ENCODE data around the gene BSN. TPM values are rescaled to one million over a fixed set of nuclear protein-coding genes. Genes with fewer than 3 reads are reported as not detected.

BSN gene
- total and polyA plus RNA-seq, 2 experiments from 2014 or later: 0.50 to 5.1 TPM

- Mint-ChIP-seq H3K4me1 (no peaks in the 10 kb centered on the region; the same call in 2 of the 3 replicates), H3K36me3 (ENCODE audit: low read depth) (peaks cover 6% of the 10 kb centered on the region; the same call in 1 of the 3 replicates), H3K27ac (no peak overlapping the region), H3K27me3 (ENCODE audit: insufficient read depth, low read depth, poor library complexity) (peaks cover 15% of the 10 kb centered on the region), H3K9me3 (no peaks in the 10 kb centered on the region), H3K4me3 (no peak overlapping the region)
- Histone ChIP-seq H3K79me2 (replicated peaks; ENCODE audit: insufficient read depth) (no peaks in the 10 kb centered on the region), H3K4me1 (ENCODE audit: insufficient read depth) (no peaks in the 10 kb centered on the region), H3K4me3 (no peak overlapping the region), H2AFZ (no peak overlapping the region), H3K36me3 (ENCODE audit: insufficient read depth) (no peaks in the 10 kb centered on the region), H3K27me3 (ENCODE audit: insufficient read depth) (no peaks in the 10 kb centered on the region), H3K4me2 (no peak overlapping the region), H4K20me1 (replicated peaks; ENCODE audit: insufficient read depth) (peaks cover 6% of the 10 kb centered on the region; the same call in 1 of the 2 replicates), H3F3A (replicated peaks; ENCODE audit: low read depth) (no peaks in the 10 kb centered on the region), H3K27ac (ENCODE audit: low read depth) (no peak overlapping the region), H3K9me2 (ENCODE audit: insufficient read depth) (no peaks in the 10 kb centered on the region)
- TF ChIP-seq CTCF (conservative IDR thresholded peaks at IDR 0.05; ENCODE audit: low read depth in 2 of 2): no peak
- ATAC-seq (no peak), DNase-seq (ENCODE audit: low spot score) (no peak)
Measured at GRCh38 chr3:49712166-49712565, 157.9 kb downstream of the BSN start.

- TF ChIP-seq EZH2phosphoT487 (IDR thresholded peaks at IDR 0.05; ENCODE audit: unreplicated experiment): no peak
- TF ChIP-seq POLR2AphosphoS5 (IDR thresholded peaks at IDR 0.05; ENCODE audit: low read depth): no peak
- TF ChIP-seq EZH2 (IDR thresholded peaks at IDR 0.05; ENCODE audit: low read depth, unreplicated experiment): no peak
- TF ChIP-seq, protein P1, sequence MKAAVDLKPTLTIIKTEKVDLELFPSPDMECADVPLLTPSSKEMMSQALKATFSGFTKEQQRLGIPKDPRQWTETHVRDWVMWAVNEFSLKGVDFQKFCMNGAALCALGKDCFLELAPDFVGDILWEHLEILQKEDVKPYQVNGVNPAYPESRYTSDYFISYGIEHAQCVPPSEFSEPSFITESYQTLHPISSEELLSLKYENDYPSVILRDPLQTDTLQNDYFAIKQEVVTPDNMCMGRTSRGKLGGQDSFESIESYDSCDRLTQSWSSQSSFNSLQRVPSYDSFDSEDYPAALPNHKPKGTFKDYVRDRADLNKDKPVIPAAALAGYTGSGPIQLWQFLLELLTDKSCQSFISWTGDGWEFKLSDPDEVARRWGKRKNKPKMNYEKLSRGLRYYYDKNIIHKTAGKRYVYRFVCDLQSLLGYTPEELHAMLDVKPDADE (IDR thresholded peaks at IDR 0.05): no peak
- TF ChIP-seq, protein P2, sequence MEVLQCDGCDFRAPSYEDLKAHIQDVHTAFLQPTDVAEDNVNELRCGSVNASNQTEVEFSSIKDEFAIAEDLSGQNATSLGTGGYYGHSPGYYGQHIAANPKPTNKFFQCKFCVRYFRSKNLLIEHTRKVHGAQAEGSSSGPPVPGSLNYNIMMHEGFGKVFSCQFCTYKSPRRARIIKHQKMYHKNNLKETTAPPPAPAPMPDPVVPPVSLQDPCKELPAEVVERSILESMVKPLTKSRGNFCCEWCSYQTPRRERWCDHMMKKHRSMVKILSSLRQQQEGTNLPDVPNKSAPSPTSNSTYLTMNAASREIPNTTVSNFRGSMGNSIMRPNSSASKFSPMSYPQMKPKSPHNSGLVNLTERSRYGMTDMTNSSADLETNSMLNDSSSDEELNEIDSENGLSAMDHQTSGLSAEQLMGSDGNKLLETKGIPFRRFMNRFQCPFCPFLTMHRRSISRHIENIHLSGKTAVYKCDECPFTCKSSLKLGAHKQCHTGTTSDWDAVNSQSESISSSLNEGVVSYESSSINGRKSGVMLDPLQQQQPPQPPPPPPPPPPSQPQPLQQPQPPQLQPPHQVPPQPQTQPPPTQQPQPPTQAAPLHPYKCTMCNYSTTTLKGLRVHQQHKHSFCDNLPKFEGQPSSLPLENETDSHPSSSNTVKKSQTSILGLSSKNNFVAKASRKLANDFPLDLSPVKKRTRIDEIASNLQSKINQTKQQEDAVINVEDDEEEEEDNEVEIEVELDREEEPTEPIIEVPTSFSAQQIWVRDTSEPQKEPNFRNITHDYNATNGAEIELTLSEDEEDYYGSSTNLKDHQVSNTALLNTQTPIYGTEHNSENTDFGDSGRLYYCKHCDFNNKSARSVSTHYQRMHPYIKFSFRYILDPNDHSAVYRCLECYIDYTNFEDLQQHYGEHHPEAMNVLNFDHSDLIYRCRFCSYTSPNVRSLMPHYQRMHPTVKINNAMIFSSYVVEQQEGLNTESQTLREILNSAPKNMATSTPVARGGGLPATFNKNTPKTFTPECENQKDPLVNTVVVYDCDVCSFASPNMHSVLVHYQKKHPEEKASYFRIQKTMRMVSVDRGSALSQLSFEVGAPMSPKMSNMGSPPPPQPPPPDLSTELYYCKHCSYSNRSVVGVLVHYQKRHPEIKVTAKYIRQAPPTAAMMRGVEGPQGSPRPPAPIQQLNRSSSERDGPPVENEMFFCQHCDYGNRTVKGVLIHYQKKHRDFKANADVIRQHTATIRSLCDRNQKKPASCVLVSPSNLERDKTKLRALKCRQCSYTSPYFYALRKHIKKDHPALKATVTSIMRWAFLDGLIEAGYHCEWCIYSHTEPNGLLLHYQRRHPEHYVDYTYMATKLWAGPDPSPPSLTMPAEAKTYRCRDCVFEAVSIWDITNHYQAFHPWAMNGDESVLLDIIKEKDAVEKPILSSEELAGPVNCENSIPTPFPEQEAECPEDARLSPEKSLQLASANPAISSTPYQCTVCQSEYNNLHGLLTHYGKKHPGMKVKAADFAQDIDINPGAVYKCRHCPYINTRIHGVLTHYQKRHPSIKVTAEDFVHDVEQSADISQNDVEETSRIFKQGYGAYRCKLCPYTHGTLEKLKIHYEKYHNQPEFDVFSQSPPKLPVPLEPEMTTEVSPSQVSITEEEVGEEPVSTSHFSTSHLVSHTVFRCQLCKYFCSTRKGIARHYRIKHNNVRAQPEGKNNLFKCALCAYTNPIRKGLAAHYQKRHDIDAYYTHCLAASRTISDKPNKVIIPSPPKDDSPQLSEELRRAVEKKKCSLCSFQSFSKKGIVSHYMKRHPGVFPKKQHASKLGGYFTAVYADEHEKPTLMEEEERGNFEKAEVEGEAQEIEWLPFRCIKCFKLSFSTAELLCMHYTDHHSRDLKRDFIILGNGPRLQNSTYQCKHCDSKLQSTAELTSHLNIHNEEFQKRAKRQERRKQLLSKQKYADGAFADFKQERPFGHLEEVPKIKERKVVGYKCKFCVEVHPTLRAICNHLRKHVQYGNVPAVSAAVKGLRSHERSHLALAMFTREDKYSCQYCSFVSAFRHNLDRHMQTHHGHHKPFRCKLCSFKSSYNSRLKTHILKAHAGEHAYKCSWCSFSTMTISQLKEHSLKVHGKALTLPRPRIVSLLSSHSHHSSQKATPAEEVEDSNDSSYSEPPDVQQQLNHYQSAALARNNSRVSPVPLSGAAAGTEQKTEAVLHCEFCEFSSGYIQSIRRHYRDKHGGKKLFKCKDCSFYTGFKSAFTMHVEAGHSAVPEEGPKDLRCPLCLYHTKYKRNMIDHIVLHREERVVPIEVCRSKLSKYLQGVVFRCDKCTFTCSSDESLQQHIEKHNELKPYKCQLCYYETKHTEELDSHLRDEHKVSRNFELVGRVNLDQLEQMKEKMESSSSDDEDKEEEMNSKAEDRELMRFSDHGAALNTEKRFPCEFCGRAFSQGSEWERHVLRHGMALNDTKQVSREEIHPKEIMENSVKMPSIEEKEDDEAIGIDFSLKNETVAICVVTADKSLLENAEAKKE (CRISPR knock-in tag; IDR thresholded peaks at IDR 0.05): no peak
- TF ChIP-seq STAT1 (IDR thresholded peaks at IDR 0.05; ENCODE audit: unreplicated experiment): no peak
- Histone ChIP-seq H3K9me2 (ENCODE audit: insufficient read depth) (no peaks in the 10 kb centered on the region), H3K4me3 (no peak overlapping the region), H3K79me2 (replicated peaks; ENCODE audit: insufficient read depth) (no peaks in the 10 kb centered on the region), H2AFZ (no peak overlapping the region), H3K27me3 (ENCODE audit: insufficient read depth) (no peaks in the 10 kb centered on the region), H3K4me1 (ENCODE audit: insufficient read depth) (no peaks in the 10 kb centered on the region), H3K27ac (ENCODE audit: low read depth) (no peak overlapping the region), H3K4me2 (no peak overlapping the region), H3F3A (replicated peaks; ENCODE audit: low read depth) (no peaks in the 10 kb centered on the region), H4K20me1 (replicated peaks; ENCODE audit: insufficient read depth) (peaks cover 6% of the 10 kb centered on the region; the same call in 1 of the 2 replicates), H3K36me3 (ENCODE audit: insufficient read depth) (no peaks in the 10 kb centered on the region)
- DNase-seq (ENCODE audit: low spot score): peak; percentile 34
- ATAC-seq: peak; percentile 36
- peaks cover 5% of the 10 kb centered on the region; the same call in 1 of the 3 replicates for H3K4me1 Mint-ChIP-seq
- peaks cover 6% of the 10 kb centered on the region; the same call in 1 of the 3 replicates for H3K36me3 Mint-ChIP-seq (ENCODE audit: low read depth)
- no peak overlapping the region for H3K4me3 Mint-ChIP-seq
- peaks cover 17% of the 10 kb centered on the region for H3K27me3 Mint-ChIP-seq (ENCODE audit: insufficient read depth, low read depth, poor library complexity)
- H3K9me3 Mint-ChIP-seq: no peaks in the 10 kb centered on the region
- no peak overlapping the region for H3K27ac Mint-ChIP-seq
Measured at GRCh38 chr3:49712631-49713317, 158.5 kb downstream of the BSN start.
